Aorta (tissue), 5 donors: Measurements from ENCODE around the gene CCDC92. TPM values are rescaled to one million over a fixed set of nuclear protein-coding genes. Genes with fewer than 3 reads are reported as not detected.

Experiments used
- ATAC-seq: fragments of 200-7000 bp; cut with Tn5 transposase; one replicate; pipeline ENCODE4 v1.9.1; 2022; ENCODE audit warnings: moderate library complexity; ENCODE audit not compliant: low FRiP score
- DNase-seq, 2 donors: peaks; one replicate each; pipeline ENCODE4 v3.0.0-alpha.2; 2020
- H3K27ac ChIP-seq, 2 donors: one replicate each; pipeline ENCODE4 v1.5.1; 2013; ENCODE audit warnings: low read length in 2 of 2, mild to moderate bottlenecking in 2 of 2, moderate library complexity in 2 of 2, control low read depth in 1 of 2, inconsistent platforms in 1 of 2, low read depth in 1 of 2
- H3K27me3 ChIP-seq, 2 donors: one replicate each; pipeline ENCODE4 v1.6.1; 2013; ENCODE audit warnings: control low read depth in 1 of 2, low read length in 1 of 2, mild to moderate bottlenecking in 1 of 2, moderate library complexity in 1 of 2; ENCODE audit not compliant: insufficient read depth in 2 of 2, control insufficient read depth in 1 of 2
- H3K36me3 ChIP-seq, 2 donors: one replicate each; pipeline ENCODE4 v1.6.1; 2013; ENCODE audit warnings: control low read depth in 1 of 2, low read length in 1 of 2, mild to moderate bottlenecking in 1 of 2; ENCODE audit not compliant: insufficient read depth in 2 of 2, control insufficient read depth in 1 of 2
- H3K4me1 ChIP-seq, 2 donors: one replicate each; pipeline ENCODE4 v1.6.1; 2013; ENCODE audit warnings: low read length in 2 of 2, control low read depth in 1 of 2, mild to moderate bottlenecking in 1 of 2, moderate library complexity in 1 of 2; ENCODE audit not compliant: insufficient read depth in 2 of 2, control insufficient read depth in 1 of 2
- H3K4me3 ChIP-seq, 2 donors: one replicate each; pipeline ENCODE4 v1.5.1; 2013; ENCODE audit warnings: low read length in 2 of 2, control low read depth in 1 of 2, mild to moderate bottlenecking in 1 of 2
- H3K9me3 ChIP-seq: one replicate; pipeline ENCODE4 v1.6.1; 2013; ENCODE audit warnings: mild to moderate bottlenecking, low read length; ENCODE audit not compliant: control insufficient read depth
- WGBS, 2 donors: extraction: QIAGEN DNeasy Blood & Tissue Kit; methylation state at CpG; one replicate each; pipeline ENCODE4 v1.1.7; 2013; 5-methylcytosine and 5-hydroxymethylcytosine counted together
- intact Hi-C, 2 donors: fragments of 100-400 bp; cut with DNase I; formaldehyde crosslinking; loops; one replicate each; pipeline versions ENCODE4 v1.14.2 to v1.15.0; 2022
- polyA plus RNA-seq, 2 donors: library from polyadenylated mRNA; stranded (reverse); fragments of 200-250 nt; gene quantifications; one replicate each; pipeline ENCODE4 v1.2.3, GENCODE V29; 2013
- total RNA-seq, 2 donors: library from RNA; stranded (reverse); fragmentation: NEBNext Ultra II Directional; extraction: Animal tissue kit (Norgen Biotek cat#: 25700); gene quantifications; one replicate each; pipeline ENCODE4 v1.2.1, GENCODE V29; 2021
- donor health status: healthy with polysubstance abuse.
- donor health status: Bipolar disorder and iron deficiency.
- donor health status: DM: no; HTN: no; CAD: no.
- donor health status: DM: no; HTN: no; CAD: no.
- donor health status: DM: yes; HTN: yes; CAD: no.

CCDC92 gene
- total and polyA plus RNA-seq, 4 donors, result 46.3 to 70.8 (median 59.4) TPM

GRCh38 chr12:123973552-123974341 is 1.1 kb upstream of the CCDC92 start:
- Histone ChIP-seq H3K9me3 (no peaks in the 10 kb centered on the region), H3K4me1 (peaks cover 0 to 5% of the 10 kb centered on the region in 2 donors), H3K36me3 (peaks cover 0 to 1% of the 10 kb centered on the region in 2 donors), H3K27me3 (no peaks in the 10 kb centered on the region), H3K4me3 (peak overlapping the region; percentile 57 to 96), H3K27ac (no peak overlapping the region)
- ATAC-seq (peak; percentile 26), DNase-seq (peak; percentile 64 to 83)
- intact Hi-C loops, result no loop called here
- 1% methylated on average over 46 to 69 of the region's 69 CpGs for WGBS, 2 donors

- H3K27me3 ChIP-seq, result no peaks in the 10 kb centered on the region
- H3K36me3 ChIP-seq, result peaks cover 0 to 1% of the 10 kb centered on the region in 2 donors
- ATAC-seq (peak; percentile 43), DNase-seq (peak in 1 of 2 donors; percentile 80)
- peak overlapping the region; percentile 57 to 96 for H3K4me3 ChIP-seq
- H3K4me1 ChIP-seq, result peaks cover 0 to 5% of the 10 kb centered on the region in 2 donors
- no peaks in the 10 kb centered on the region for H3K9me3 ChIP-seq
- 1 to 2% methylated on average over 42 to 55 of the region's 55 CpGs for WGBS, 2 donors
- intact Hi-C loops, result no loop called here
- H3K27ac ChIP-seq, result peak overlapping the region; percentile 29 to 97
Observed at GRCh38 chr12:123971770-123972456, 718 bp downstream of the CCDC92 start.

GRCh38 chr12:123971449-123971769 is 1.2 kb downstream of the CCDC92 start:
- Histone ChIP-seq H3K27ac (peak overlapping the region in 1 of 2 donors; percentile 29), H3K9me3 (no peaks in the 10 kb centered on the region), H3K36me3 (peaks cover 0 to 1% of the 10 kb centered on the region in 2 donors), H3K4me3 (peak overlapping the region; percentile 57 to 96), H3K4me1 (peaks cover 0 to 5% of the 10 kb centered on the region in 2 donors), H3K27me3 (no peaks in the 10 kb centered on the region)
- ATAC-seq, result no peak
- intact Hi-C loops, result no loop called here
- WGBS, 2 donors, result 11 to 12% methylated on average over 10 of the region's 10 CpGs
- no peak for DNase-seq

GRCh38 chr12:123967121-123967586 is 5.5 kb downstream of the CCDC92 start:
- Histone ChIP-seq H3K4me3 (no peak overlapping the region), H3K9me3 (no peaks in the 10 kb centered on the region), H3K4me1 (peaks cover 0 to 7% of the 10 kb centered on the region in 2 donors), H3K36me3 (peaks cover 0 to 4% of the 10 kb centered on the region in 2 donors), H3K27ac (no peak overlapping the region), H3K27me3 (no peaks in the 10 kb centered on the region)
- intact Hi-C loops, result no loop called here
- DNase-seq (no peak), ATAC-seq (no peak)
- WGBS, 2 donors, result 69 to 75% methylated on average over 8 of the region's 8 CpGs

GRCh38 chr12:123966596-123966995 is 6.0 kb downstream of the CCDC92 start:
- intact Hi-C loops, result no loop called here
- Histone ChIP-seq H3K27ac (no peak overlapping the region), H3K9me3 (no peaks in the 10 kb centered on the region), H3K36me3 (peaks cover 0 to 4% of the 10 kb centered on the region in 2 donors), H3K27me3 (no peaks in the 10 kb centered on the region), H3K4me1 (peaks cover 0 to 7% of the 10 kb centered on the region in 2 donors), H3K4me3 (no peak overlapping the region)
- 77 to 80% methylated on average over 3 of the region's 3 CpGs for whole genome bisulfite sequencing, 2 donors
- no peak for DNase-seq
- no peak for ATAC-seq

GRCh38 chr12:123965382-123965781 is 7.2 kb downstream of the CCDC92 start:
- ATAC-seq (no peak), DNase-seq (no peak)
- 68 to 72% methylated on average over 5 of the region's 5 CpGs for WGBS, 2 donors
- Histone ChIP-seq H3K27me3 (no peaks in the 10 kb centered on the region), H3K9me3 (no peaks in the 10 kb centered on the region), H3K4me1 (peaks cover 0 to 7% of the 10 kb centered on the region in 2 donors), H3K36me3 (peaks cover 0 to 4% of the 10 kb centered on the region in 2 donors), H3K4me3 (no peak overlapping the region), H3K27ac (no peak overlapping the region)
- intact Hi-C loops, result no loop called here

- DNase-seq (no peak), ATAC-seq (no peak)
- Histone ChIP-seq H3K4me3 (no peak overlapping the region), H3K27me3 (no peaks in the 10 kb centered on the region), H3K9me3 (no peaks in the 10 kb centered on the region), H3K27ac (no peak overlapping the region), H3K4me1 (peaks cover 0 to 3% of the 10 kb centered on the region in 2 donors), H3K36me3 (peaks cover 0 to 4% of the 10 kb centered on the region in 2 donors)
- WGBS, 2 donors, result 92 to 93% methylated on average over 4 of the region's 4 CpGs
- intact Hi-C loops, result no loop called here
Observed at GRCh38 chr12:123963821-123964220, 8.8 kb downstream of the CCDC92 start.

- no peak overlapping the region for H3K27ac ChIP-seq
- H3K4me3 ChIP-seq, result no peak overlapping the region
- no peaks in the 10 kb centered on the region for H3K9me3 ChIP-seq
- H3K4me1 ChIP-seq, result peaks cover 0 to 2% of the 10 kb centered on the region in 2 donors
- intact Hi-C loops, result no loop called here
- no peak for DNase-seq
- no peaks in the 10 kb centered on the region for H3K27me3 ChIP-seq
- 74 to 80% methylated on average over 5 of the region's 5 CpGs for WGBS, 2 donors
- ATAC-seq, result no peak
- H3K36me3 ChIP-seq, result peaks cover 0 to 4% of the 10 kb centered on the region in 2 donors
Observed at GRCh38 chr12:123962513-123962912, 10.1 kb downstream of the CCDC92 start.
